Measurements from ENCODE around the gene PDPR.
"Not testable (repeated sequence)": the region's sequence is repeated elsewhere in the genome, so short reads cannot be mapped to it uniquely, and the experiment has no call there.

DNA sequence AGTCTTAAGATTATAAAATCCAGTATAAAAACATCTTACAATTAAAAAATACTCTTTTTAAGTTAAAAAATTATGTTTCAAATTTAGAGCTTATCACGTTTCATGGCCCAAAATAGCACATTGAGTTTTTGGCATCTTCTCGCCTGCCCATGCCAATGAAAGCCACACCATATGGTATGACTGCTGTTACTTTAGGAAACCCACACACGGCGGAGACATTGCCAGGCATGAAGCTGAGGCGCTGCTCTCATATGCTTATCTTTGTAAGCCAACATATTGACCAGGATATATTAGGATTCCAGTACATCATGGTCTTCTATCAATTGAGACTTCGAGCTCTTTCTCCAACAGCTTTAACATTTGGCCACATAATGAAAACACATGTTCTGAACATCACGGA, 32.9 kb upstream of the PDPR start:
- TF ChIP-seq CTCF (IDR thresholded peaks at IDR 0.05; ENCODE audit: extremely low read depth in 1 of 2, insufficient read depth in 1 of 2, low read depth in 1 of 2, low read length in 2 of 2); EZH2 (IDR thresholded peaks at IDR 0.05; ENCODE audit: borderline replicate concordance, low read depth, low read length, severe bottlenecking): not testable (repeated sequence)
